ENCODE data around the gene PLEKHG4B. TPM values are rescaled to one million over a fixed set of nuclear protein-coding genes. Genes with fewer than 3 reads are reported as not detected.
"Not testable (repeated sequence)": the region's sequence is repeated elsewhere in the genome, so short reads cannot be mapped to it uniquely, and the experiment has no call there.

Gene PLEKHG4B
- polyA plus RNA-seq, 6 donors from 2014 or later, result 0.03 TPM; not detected in 5

DNA sequence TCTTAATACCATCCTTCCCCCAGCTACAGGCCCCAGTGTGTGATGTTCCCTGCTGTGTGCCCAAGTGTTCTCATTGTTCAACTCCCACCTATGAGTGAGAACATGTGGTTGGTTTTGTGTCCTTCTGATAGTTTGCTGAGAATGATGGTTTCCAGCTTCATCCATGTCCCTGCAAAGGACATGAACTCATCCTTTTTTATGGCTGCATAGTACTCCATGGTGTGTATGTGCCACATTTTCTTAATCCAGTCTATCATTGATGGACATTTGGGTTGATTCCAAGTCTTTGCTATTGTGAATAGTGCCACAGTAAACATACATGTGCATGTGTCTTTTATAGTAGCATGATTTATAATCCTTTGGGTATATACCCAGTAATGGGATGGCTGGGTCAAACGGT, 31.7 kb upstream of the PLEKHG4B start:
- H3K27ac Mint-ChIP-seq; H3K4me1 Mint-ChIP-seq; H3K36me3 Mint-ChIP-seq; H3K4me3 Mint-ChIP-seq; DNase-seq; ATAC-seq (ENCODE audit: low read depth in 2 of 2): not testable (repeated sequence)
- Mint-ChIP-seq H3K9me3 (peaks cover 2 to 31% (median 10%) of the 10 kb centered on the region in 7 donors), H3K27me3 (peaks cover 42 to 48% (median 47%) of the 10 kb centered on the region in 3 donors)

DNA sequence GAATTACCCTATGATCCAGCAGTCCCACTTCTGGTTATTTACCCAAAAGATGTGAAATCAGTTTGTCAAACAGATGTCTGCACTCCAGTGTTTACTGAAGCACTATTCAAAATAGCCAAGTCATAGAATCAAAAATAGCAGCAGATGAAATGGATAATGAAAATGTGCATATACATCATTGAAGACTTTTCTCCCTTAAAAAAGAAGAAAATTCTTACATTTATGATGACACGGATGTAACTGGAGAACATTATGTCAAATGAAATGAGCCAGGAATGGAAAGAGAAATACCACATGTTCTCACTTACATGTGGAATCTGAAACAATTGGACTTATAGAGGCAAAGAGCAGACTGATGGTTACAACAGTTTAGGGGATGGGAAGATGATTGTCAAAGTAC, 21.5 kb upstream of the PLEKHG4B start:
- H3K36me3 Mint-ChIP-seq, result no peaks in the 10 kb centered on the region
- peaks cover 0 to 21% (median 4%) of the 10 kb centered on the region in 7 donors for H3K9me3 Mint-ChIP-seq
- H3K4me1 Mint-ChIP-seq, result no peaks in the 10 kb centered on the region
- DNase-seq (no peak), ATAC-seq (ENCODE audit: low read depth in 2 of 2) (no peak)
- H3K4me3 Mint-ChIP-seq, result no peak overlapping the region
- no peak overlapping the region for H3K27ac Mint-ChIP-seq
- H3K27me3 Mint-ChIP-seq, result peaks cover 40 to 65% (median 52%) of the 10 kb centered on the region in 3 donors

DNA sequence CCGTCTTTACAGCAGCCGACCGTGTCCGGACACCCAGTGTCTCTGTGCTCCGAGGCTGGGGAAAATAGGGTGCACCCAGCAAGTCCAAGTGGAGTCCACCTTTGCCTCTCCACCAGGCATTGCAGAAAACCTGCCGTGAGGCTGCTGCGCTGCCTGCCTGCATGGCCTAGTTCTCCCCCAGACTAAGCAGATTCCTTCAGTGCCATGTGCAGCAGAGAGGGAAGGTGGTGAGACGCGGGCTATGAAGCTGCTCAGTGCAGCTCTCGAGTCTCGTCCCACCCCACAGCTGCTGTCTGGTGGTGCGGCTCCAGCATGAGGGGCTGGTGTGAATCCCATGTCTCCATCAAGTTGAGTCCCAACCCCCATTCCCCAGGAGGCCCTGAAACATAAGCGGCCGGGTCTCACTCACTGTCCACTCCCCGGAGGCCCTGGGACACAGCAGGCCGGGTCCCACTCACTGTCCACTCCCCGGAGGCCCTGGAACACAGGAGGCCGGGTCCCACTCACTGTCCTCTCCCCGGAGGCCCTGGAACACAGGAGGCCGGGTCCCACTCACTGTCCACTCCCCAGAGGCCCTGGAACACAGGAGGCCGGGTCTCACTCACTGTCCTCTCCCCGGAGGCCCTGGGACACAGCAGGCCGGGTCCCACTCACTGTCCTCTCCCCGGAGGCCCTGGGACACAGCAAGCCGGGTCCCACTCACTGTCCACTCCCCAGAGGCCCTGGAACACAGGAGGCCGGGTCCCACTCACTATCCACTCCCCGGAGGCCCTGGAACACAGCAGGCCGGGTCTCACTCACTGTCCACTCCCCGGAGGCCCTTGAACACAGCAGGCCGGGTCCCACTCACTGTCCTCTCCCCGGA, 19.4 kb upstream of the PLEKHG4B start:
- not testable (repeated sequence) for ATAC-seq (ENCODE audit: low read depth in 2 of 2); H3K4me1 Mint-ChIP-seq; H3K36me3 Mint-ChIP-seq; H3K4me3 Mint-ChIP-seq; H3K9me3 Mint-ChIP-seq; DNase-seq; H3K27ac Mint-ChIP-seq
- H3K27me3 Mint-ChIP-seq, result peaks cover 25 to 64% (median 37%) of the 10 kb centered on the region in 3 donors

DNA sequence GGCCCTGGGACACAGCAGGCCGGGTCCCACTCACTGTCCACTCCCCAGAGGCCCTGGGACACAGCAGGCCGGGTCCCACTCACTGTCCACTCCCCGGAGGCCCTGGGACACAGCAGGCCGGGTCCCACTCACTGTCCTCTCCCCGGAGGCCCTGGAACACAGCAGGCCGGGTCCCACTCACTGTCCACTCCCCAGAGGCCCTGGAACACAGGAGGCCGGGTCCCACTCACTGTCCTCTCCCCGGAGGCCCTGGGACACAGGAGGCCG, 18.9 kb upstream of the PLEKHG4B start:
- H3K27me3 Mint-ChIP-seq, result peaks cover 19 to 58% (median 32%) of the 10 kb centered on the region in 3 donors
- H3K4me1 Mint-ChIP-seq; DNase-seq; H3K9me3 Mint-ChIP-seq; H3K36me3 Mint-ChIP-seq; H3K27ac Mint-ChIP-seq; H3K4me3 Mint-ChIP-seq; ATAC-seq (ENCODE audit: low read depth in 2 of 2): not testable (repeated sequence)

DNA sequence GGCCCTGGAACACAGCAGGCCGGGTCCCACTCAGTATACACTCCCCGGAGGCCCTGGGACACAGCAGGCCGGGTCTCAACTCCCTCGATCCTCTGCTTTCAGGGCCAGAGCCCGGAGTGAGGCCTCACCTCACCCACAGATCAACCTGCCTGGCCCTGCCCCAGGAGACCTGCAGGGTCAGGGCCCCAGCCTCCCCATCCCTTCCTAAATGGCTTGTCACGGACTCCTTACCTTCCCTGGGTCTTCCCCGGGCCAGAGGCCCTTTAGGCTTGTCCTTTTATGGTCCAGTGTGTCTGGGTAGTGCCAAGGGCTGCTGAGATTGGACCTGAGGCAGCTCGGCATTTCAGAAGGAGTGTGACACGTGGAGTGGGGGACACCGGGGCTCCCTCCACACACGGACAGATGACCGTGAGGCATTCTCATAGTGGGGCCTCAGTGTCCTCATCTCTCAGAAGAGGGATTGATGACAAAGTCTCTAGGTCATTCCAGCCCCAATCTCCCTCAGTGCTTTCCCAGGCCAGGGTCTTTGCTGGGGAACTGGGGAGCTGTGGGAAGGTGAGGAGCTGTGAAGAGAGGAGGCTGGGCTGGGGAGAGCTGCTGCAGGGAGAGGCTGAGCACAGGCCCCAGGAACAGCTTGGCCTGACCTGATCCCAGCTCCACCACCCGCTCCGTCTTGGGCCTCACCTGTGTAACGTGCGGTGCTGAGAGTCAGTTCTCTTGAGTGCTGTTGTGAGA, 18.0 kb upstream of the PLEKHG4B start:
- Mint-ChIP-seq H3K36me3 (no peaks in the 10 kb centered on the region), H3K9me3 (peaks cover 0 to 2% (median 0%) of the 10 kb centered on the region in 7 donors), H3K4me1 (no peaks in the 10 kb centered on the region), H3K27me3 (peaks cover 15 to 50% (median 29%) of the 10 kb centered on the region in 3 donors), H3K4me3 (no peak overlapping the region), H3K27ac (peak overlapping the region in 1 of 6 donors; percentile 42)
- no peak for ATAC-seq (ENCODE audit: low read depth in 2 of 2)
- DNase-seq, result no peak

DNA sequence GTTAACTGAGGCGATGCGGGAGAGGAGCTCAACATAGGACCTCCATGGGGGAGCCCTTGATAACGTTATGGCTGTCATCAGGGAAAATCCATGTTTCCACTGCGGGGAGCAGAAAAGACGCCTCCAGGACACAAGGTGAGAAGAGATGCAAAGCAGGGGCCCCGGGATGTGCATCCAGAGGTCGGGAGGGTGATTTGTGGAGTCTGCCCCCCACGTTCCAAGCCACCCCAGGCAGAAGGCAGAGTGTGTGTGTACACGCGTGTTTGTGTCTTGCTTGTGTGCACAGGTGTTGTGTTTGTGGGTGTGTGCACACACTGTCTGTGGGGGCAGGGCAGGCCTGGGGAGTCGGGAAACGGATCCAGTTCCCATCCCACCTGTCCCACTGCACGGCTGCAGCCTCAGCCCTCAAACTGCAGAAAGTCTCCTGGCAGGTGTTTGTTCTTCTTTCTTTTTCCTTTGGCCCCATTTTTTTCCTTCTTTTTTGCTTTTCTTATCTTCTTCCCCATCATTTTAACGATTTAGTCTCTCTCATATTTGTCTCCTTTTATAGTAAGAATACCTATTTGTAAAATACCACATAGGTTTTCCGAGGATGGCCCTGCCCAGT, 17.4 kb upstream of the PLEKHG4B start:
- H3K36me3 Mint-ChIP-seq, result no peaks in the 10 kb centered on the region
- H3K27me3 Mint-ChIP-seq, result peaks cover 10 to 44% (median 22%) of the 10 kb centered on the region in 3 donors
- ATAC-seq (ENCODE audit: low read depth in 2 of 2) (no peak), DNase-seq (no peak)
- H3K4me3 Mint-ChIP-seq, result no peak overlapping the region
- H3K4me1 Mint-ChIP-seq, result no peaks in the 10 kb centered on the region
- H3K9me3 Mint-ChIP-seq, result no peaks in the 10 kb centered on the region
- peak overlapping the region in 1 of 6 donors; percentile 42 for H3K27ac Mint-ChIP-seq

DNA sequence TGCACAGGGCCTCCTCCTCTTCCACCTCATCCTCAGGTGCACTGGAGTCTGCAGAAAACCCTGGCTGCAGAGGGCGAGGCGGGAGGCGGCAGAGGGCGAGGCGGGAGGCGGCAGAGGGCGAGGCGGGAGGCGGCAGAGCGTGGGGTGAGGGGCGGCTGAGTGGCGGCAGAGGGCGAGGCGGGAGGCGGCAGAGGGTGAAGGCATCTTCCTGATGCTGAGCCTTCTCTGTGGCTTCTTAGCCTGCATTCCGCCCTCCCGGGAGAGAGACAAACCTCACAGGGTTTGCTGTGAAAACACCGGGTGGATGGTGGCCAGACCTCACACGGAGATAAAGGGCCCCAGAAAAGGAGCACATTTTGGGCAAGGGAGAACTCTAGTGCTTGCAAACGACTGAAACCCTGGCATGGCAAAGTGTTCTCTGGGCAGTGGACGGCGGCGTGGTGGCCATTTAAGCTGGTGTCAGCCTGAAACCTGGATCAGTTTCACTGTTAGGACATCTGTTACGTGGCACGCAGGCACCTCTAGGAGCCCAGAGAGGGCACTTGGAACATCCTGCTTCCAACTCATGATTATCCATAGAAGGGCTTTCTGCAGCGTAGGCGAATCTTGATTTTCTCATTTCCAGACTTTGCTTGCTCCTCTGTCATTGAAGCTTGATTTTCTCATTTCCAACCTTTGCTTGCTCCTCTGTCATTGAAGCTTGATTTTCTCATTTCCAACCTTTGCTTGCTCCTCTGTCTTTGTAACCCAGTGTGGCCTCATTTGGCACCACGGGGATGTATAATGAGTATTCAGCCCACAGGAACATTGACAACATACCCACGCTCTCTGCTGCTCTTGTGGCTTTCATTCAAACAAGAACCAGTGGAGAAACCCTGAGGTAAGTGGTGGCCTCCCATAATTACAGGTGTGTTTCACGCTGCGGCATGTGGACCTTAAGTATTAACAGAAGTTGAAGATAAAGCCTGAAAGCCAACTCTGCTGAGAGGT, 16.3 kb upstream of the PLEKHG4B start:
- Mint-ChIP-seq H3K27me3 (peaks cover 13 to 38% (median 15%) of the 10 kb centered on the region in 3 donors), H3K4me3 (no peak overlapping the region), H3K9me3 (no peaks in the 10 kb centered on the region), H3K36me3 (no peaks in the 10 kb centered on the region), H3K4me1 (no peaks in the 10 kb centered on the region), H3K27ac (peak overlapping the region in 1 of 6 donors; percentile 58)
- no peak for ATAC-seq (ENCODE audit: low read depth in 2 of 2)
- no peak for DNase-seq

DNA sequence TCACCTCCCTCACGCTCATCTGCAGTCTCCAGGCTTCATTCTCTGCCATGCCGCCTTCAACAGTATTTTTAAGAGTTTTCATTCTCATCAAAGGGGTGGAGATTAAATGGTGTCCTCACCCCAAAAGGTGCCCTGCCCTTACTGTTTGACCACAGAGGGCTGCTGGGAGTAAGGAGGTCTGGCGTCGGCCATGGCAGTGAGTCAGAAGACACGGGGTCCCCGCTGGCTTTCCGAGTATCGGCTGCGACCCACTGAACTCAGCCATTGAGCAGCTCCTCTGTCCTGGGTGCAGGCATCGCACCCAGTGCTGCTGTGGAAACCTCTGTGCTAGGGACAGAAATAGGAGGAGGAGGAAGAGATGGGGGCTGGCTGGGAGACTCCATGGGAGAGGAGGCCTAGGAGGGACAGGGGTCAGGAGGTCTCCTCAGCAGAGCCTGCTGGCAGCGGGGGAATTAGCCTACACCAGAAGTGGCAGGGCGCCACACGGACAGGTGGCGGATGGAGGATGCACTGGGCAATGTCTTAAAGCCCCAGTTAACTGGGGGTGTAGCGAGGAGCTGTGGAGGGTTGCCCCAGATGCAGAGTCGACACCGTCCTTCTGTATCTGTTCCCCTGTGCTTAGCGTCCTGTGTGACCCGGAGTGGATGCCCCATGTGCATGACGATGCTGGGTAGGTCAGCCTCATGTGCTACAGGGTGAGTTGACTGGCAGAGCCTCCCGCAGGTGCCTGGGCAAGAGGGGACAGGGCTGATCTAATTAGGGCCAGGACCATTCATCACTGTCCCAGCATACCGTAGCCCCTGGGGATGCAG, 15.4 kb upstream of the PLEKHG4B start:
- Mint-ChIP-seq H3K4me3 (no peak overlapping the region), H3K36me3 (no peaks in the 10 kb centered on the region), H3K4me1 (no peaks in the 10 kb centered on the region), H3K9me3 (no peaks in the 10 kb centered on the region), H3K27ac (no peak overlapping the region), H3K27me3 (peaks cover 7 to 45% (median 24%) of the 10 kb centered on the region in 3 donors)
- no peak for ATAC-seq (ENCODE audit: low read depth in 2 of 2)
- no peak for DNase-seq

DNA sequence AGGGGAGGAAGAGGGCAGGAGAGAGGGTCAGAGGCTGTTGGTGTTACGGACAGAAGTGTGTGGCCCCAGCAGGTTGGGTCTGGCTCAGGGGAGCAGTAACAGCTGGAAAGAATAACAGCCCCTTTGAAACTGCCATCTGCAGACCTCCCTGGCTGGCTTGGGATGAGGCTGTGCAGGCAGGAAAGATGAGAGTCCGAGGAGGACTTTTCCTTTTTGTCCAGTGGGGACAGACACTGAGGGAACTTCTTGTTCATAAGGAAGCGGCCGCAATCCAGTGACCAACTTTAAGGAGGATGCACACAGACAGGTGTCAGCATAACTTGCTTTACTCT, 14.8 kb upstream of the PLEKHG4B start:
- no peaks in the 10 kb centered on the region for H3K36me3 Mint-ChIP-seq
- H3K27ac Mint-ChIP-seq, result no peak overlapping the region

DNA sequence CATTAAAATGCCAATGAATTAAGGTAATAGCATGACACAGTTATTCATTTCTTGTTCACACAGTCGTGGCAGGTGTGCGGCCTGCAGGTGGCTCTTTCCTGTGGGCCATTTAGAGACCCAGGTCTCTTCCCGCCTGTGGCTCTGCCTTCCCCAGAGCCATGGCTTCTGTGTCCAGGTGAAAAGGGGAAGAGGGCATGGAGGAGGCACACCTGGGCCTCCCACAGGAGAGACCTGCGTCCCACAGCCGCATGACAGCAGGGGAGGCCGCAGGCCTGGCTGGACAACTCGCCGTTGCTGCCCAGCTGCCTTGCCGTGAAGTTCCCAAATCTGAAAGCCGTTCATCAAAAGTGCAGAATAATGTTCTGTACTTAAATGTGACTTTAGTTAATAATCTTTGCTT, 14.4 kb upstream of the PLEKHG4B start:
- Mint-ChIP-seq H3K27me3 (peaks cover 5 to 51% (median 32%) of the 10 kb centered on the region in 3 donors), H3K4me3 (no peak overlapping the region), H3K27ac (no peak overlapping the region), H3K9me3 (no peaks in the 10 kb centered on the region), H3K4me1 (no peaks in the 10 kb centered on the region), H3K36me3 (peaks cover 0 to under 1% of the 10 kb centered on the region in 2 donors)
- no peak for DNase-seq
- ATAC-seq (ENCODE audit: low read depth in 2 of 2), result no peak

More for the DNA sequence above, 14.8 kb upstream of the PLEKHG4B start:
- Mint-ChIP-seq H3K4me1 (no peaks in the 10 kb centered on the region), H3K27me3 (peaks cover 5 to 49% (median 30%) of the 10 kb centered on the region in 3 donors), H3K9me3 (no peaks in the 10 kb centered on the region), H3K4me3 (no peak overlapping the region)
- DNase-seq (no peak), ATAC-seq (ENCODE audit: low read depth in 2 of 2) (no peak)

DNA sequence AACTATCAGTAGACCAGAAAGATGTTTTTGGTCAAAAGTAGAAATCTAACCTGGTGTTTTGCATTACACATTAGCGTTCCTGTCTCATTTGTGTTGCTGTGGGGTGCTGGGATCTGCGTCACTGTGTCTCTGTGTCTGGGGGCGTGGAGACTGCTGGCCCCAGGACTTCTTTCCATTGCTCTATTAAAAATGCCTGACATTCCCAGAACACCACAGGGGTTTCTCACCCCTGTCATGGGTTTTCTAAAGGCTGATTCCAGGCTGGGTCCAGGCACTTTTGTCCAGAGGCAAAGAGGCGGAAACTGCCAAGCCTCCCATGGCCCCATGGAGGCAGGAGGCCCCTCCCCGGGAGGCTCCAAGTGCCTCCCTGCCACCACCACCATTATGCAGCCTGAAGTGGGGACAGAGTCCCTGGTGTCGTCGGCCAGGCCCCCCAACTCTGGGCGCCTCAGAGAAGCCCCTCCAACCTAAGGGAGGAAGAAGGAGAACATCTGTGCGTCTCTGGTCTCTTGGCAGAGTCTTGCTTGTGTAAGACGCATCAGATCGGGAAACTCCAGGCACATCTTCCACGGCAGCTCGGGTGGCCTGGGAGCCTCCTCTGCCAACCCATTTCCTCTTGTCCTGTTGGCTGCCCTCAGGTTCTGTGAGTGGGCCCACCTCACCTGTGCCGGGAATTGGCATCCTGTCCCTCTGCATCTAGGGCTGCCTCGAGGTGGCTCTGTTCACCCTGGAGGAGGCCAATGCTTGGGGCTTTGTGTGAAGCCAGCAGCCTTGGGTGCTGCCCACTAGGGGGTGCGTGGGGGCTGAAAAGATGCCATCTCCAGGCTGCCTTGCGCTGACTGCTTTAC, 13.8 kb upstream of the PLEKHG4B start:
- Mint-ChIP-seq H3K27me3 (peaks cover 5 to 58% (median 38%) of the 10 kb centered on the region in 3 donors), H3K27ac (no peak overlapping the region), H3K9me3 (no peaks in the 10 kb centered on the region), H3K4me3 (no peak overlapping the region), H3K36me3 (peaks cover 0 to 7% of the 10 kb centered on the region in 2 donors), H3K4me1 (no peaks in the 10 kb centered on the region)
- ATAC-seq (ENCODE audit: low read depth in 2 of 2) (peak in 1 of 2 donors; percentile 44), DNase-seq (no peak)

DNA sequence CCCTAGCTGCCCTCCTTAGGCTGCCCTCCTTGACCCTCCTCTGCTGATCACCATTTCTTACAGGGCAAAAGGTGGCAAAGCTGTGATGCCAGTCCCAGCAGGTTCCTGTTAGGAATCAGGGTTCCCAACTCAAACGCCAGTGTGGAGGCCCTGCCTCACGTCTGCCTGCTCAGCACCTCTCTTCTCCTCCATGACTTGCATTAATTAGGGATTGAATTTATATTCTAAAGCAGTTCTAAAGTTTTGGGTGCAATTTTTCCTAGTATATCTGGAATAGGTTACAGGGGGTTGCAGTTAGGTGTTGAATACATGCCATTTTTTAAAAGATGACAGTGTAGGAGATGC, 13.2 kb upstream of the PLEKHG4B start:
- no peak overlapping the region for H3K4me3 Mint-ChIP-seq
- H3K27me3 Mint-ChIP-seq, result peaks cover 5 to 56% (median 38%) of the 10 kb centered on the region in 3 donors
- no peak overlapping the region for H3K27ac Mint-ChIP-seq
- ATAC-seq (ENCODE audit: low read depth in 2 of 2) (no peak), DNase-seq (no peak)
- no peaks in the 10 kb centered on the region for H3K4me1 Mint-ChIP-seq
- H3K36me3 Mint-ChIP-seq, result peaks cover 0 to 7% of the 10 kb centered on the region in 2 donors
- no peaks in the 10 kb centered on the region for H3K9me3 Mint-ChIP-seq
